GM20000 (cell line): ENCODE results near the gene SLC4A4.
A peak's percentile ranks its signal among the peaks of the same experiment; 100 is the strongest.

Experiments used
- DNase-seq: peaks from one replicate; pipeline ENCODE4 v3.0.0; 2012; ENCODE audit warnings: low spot score
- TF ChIP-seq, protein P1 (sequence below): IDR thresholded peaks from 2 replicates; pipeline ENCODE4 v1.5.1; 2012; ENCODE audit warnings: mild to moderate bottlenecking, control low read depth; ENCODE audit errors: extremely low read depth, missing control alignments

SLC4A4 gene

DNA sequence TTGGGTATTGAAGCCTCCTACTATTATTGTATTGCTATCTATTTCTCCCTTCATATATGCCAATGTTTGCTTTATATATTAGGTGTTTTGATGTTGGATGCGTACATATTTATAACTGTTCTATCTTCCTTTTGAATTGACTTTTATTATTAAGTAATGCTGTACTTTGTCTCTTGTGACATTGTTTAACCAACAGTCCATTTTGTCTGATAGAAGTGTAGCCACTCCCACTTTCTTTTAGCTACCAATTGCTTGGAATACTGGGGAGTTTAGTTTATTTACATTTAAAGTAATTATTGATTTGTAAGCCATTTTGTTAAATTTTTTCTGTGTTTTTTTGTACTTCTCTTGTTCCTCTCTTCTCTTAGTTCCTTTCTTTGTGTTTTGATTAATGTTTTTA lies 249.2 kb downstream of the SLC4A4 start:
- no peak for DNase-seq
- TF ChIP-seq, protein P1, sequence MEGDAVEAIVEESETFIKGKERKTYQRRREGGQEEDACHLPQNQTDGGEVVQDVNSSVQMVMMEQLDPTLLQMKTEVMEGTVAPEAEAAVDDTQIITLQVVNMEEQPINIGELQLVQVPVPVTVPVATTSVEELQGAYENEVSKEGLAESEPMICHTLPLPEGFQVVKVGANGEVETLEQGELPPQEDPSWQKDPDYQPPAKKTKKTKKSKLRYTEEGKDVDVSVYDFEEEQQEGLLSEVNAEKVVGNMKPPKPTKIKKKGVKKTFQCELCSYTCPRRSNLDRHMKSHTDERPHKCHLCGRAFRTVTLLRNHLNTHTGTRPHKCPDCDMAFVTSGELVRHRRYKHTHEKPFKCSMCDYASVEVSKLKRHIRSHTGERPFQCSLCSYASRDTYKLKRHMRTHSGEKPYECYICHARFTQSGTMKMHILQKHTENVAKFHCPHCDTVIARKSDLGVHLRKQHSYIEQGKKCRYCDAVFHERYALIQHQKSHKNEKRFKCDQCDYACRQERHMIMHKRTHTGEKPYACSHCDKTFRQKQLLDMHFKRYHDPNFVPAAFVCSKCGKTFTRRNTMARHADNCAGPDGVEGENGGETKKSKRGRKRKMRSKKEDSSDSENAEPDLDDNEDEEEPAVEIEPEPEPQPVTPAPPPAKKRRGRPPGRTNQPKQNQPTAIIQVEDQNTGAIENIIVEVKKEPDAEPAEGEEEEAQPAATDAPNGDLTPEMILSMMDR: no peak

DNA sequence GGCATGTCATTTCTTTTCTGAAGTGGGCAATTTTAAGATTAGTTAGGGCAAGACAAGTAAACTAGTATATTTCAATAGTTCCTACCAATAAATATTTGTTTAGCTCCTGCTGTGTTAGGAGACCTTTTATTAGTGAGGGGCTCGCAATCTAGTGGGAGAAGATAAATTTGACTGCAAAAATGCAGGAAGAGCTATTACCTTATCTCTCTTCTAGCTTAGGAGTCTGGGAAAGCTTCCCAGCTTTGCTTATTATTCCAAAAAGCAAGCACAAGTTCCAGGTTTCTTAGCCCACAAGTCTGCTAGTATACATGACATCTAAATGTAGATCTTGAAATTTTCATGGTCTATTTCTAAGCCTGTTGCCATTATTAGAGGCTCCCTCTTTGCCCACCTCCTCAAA lies 254.0 kb downstream of the SLC4A4 start:
- TF ChIP-seq, protein P1: no peak
- DNase-seq: no peak

- no peak for DNase-seq
- TF ChIP-seq, protein P1: no peak
Measured at GRCh38 chr4:71593311-71593710, 254.5 kb downstream of the SLC4A4 start.

GRCh38 chr4:71595576-71596108 lies 256.8 kb downstream of the SLC4A4 start:
- DNase-seq: no peak
- TF ChIP-seq, protein P1: no peak

- no peak for DNase-seq
- TF ChIP-seq, protein P1: no peak
Measured at GRCh38 chr4:71599578-71599977, 260.8 kb downstream of the SLC4A4 start.

GRCh38 chr4:71602289-71602900 lies 263.6 kb downstream of the SLC4A4 start:
- DNase-seq: no peak
- TF ChIP-seq, protein P1: no peak

DNA sequence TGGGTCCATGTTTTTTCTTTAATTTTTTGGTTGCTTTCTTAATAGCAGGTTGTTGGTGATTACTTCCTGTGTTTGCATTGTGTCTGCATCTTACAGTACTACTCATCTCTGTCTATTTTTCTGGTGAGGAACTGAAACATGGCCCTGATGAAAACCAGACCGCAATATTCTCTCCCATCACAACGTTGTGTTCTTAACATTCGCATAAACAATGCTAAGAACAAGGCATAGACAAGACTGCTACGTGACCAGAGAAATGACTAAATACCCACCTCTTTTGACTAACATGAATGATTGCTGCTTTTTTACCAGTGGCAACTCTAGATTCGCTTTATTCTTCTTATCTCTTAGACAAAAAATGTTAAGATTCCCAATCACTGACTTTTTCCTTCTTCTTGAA lies 266.0 kb downstream of the SLC4A4 start:
- TF ChIP-seq, protein P1: no peak
- peak; percentile 11 for DNase-seq
